HEK293 (cell line): Measurements from ENCODE around the gene SMARCA2.

ENCODE experiments used
- CTCF ChIA-PET: fragments of 350-600 bp; formaldehyde crosslinking; extraction: SDS; loops from one replicate; lab custom pipeline; 2021; ENCODE audit warnings: antibody characterized with exemption; lab: Yijun Ruan, JAX
- POLR2A ChIA-PET: fragments of 300-600 bp; formaldehyde crosslinking; extraction: SDS; loops from one replicate; lab custom pipeline; 2020; ENCODE audit warnings: antibody characterized with exemption, inconsistent platforms; lab: Yijun Ruan, JAX
- H3K27ac ChIP-seq: fragments of 200-500 bp; sonication (Bioruptor generic); 2 replicates; pipeline ENCODE4 v1.5.1; 2014; ENCODE audit warnings: low read depth, low read length, control low read depth, inconsistent platforms; ENCODE audit errors: extremely low read depth
- H3K36me3 ChIP-seq, 2 experiments: fragments of 200-500 bp in 1 of 2; sonication (Bioruptor generic) in 1 of 2; 1 replicate in 1 of 2; 2 replicates in 1 of 2; pipeline ENCODE4 v1.5.1; 2014 to 2017; ENCODE audit warnings: inconsistent platforms in 2 of 2, low read length in 2 of 2; ENCODE audit not compliant: control insufficient read depth in 2 of 2, insufficient read depth in 1 of 2
- H3K4me1 ChIP-seq: fragments of 200-500 bp; sonication (Bioruptor generic); 2 replicates; pipeline ENCODE4 v1.5.1; 2014; ENCODE audit warnings: mild to moderate bottlenecking, low read length, inconsistent platforms; ENCODE audit not compliant: control insufficient read depth, insufficient read depth
- H3K4me3 ChIP-seq: 2 replicates; pipeline ENCODE4 v1.5.1; 2011; ENCODE audit warnings: low read depth, mild to moderate bottlenecking, control low read depth, low read length, moderate library complexity
- H3K9me3 ChIP-seq: fragments of 200-500 bp; sonication (Bioruptor generic); 2 replicates; pipeline ENCODE4 v1.5.1; 2014; ENCODE audit warnings: low read depth, low read length, inconsistent platforms; ENCODE audit not compliant: control insufficient read depth, insufficient read depth
- FEZF1 ChIP-seq: fragments of 450-650 bp; formaldehyde crosslinking; IDR thresholded peaks from 2 replicates; pipeline ENCODE4 v1.5.1; 2016; ENCODE audit warnings: missing biosample characterization, missing genetic modification characterization
- MEIS1 ChIP-seq: sonication (generic); formaldehyde crosslinking; IDR thresholded peaks from 2 replicates; pipeline ENCODE4 v1.8.1; 2022; ENCODE audit warnings: missing genetic modification reagents, mild to moderate bottlenecking, borderline replicate concordance
- OSR2 ChIP-seq: fragments of 450-650 bp; formaldehyde crosslinking; IDR thresholded peaks from 2 replicates; pipeline ENCODE4 v1.5.1; 2016; ENCODE audit warnings: missing biosample characterization, missing genetic modification characterization
- YY1 ChIP-seq: fragments of 450-650 bp; formaldehyde crosslinking; IDR thresholded peaks from 2 replicates; pipeline ENCODE4 v1.5.1; 2018; ENCODE audit warnings: missing biosample characterization, missing genetic modification characterization
- ZBTB1 ChIP-seq: fragments of 450-650 bp; formaldehyde crosslinking; IDR thresholded peaks from 2 replicates; pipeline ENCODE4 v1.5.1; 2016; ENCODE audit warnings: missing biosample characterization, missing genetic modification characterization
- ZBTB21 ChIP-seq: fragments of 450-650 bp; formaldehyde crosslinking; IDR thresholded peaks from 2 replicates; pipeline ENCODE4 v1.5.1; 2017; ENCODE audit warnings: missing biosample characterization, missing genetic modification characterization
- ZIC2 ChIP-seq: fragments of 450-650 bp; formaldehyde crosslinking; IDR thresholded peaks from 2 replicates; pipeline ENCODE4 v1.5.1; 2016; ENCODE audit warnings: missing biosample characterization, missing genetic modification characterization
- ZNF16 ChIP-seq: fragments of 450-650 bp; formaldehyde crosslinking; IDR thresholded peaks from 2 replicates; pipeline ENCODE4 v1.5.1; 2016; ENCODE audit warnings: low read depth, missing biosample characterization, missing genetic modification characterization
- ZNF211 ChIP-seq: fragments of 450-650 bp; formaldehyde crosslinking; IDR thresholded peaks from 2 replicates; pipeline ENCODE4 v1.5.1; 2016; ENCODE audit warnings: low read depth, missing biosample characterization, missing genetic modification characterization
- ZNF223 ChIP-seq: fragments of 450-650 bp; formaldehyde crosslinking; IDR thresholded peaks from 2 replicates; pipeline ENCODE4 v1.5.1; 2016; ENCODE audit warnings: missing biosample characterization, missing genetic modification characterization
- ZNF266 ChIP-seq: fragments of 450-650 bp; formaldehyde crosslinking; IDR thresholded peaks from 2 replicates; pipeline ENCODE4 v1.5.1; 2016; ENCODE audit warnings: missing biosample characterization, missing genetic modification characterization, low read depth
- ZNF324 ChIP-seq: fragments of 450-650 bp; formaldehyde crosslinking; IDR thresholded peaks from 2 replicates; pipeline ENCODE4 v1.5.1; 2016; ENCODE audit warnings: missing biosample characterization, missing genetic modification characterization
- ZNF37A ChIP-seq: fragments of 450-650 bp; IDR thresholded peaks from 2 replicates; pipeline ENCODE4 v1.5.1; 2018; ENCODE audit warnings: missing biosample characterization, missing genetic modification characterization
- ZNF426 ChIP-seq: fragments of 450-650 bp; formaldehyde crosslinking; IDR thresholded peaks from 2 replicates; pipeline ENCODE4 v1.5.1; 2017; ENCODE audit warnings: missing biosample characterization, missing genetic modification characterization, mild to moderate bottlenecking, inconsistent platforms, moderate library complexity
- ZNF585B ChIP-seq: fragments of 450-650 bp; formaldehyde crosslinking; IDR thresholded peaks from 2 replicates; pipeline ENCODE4 v1.5.1; 2016; ENCODE audit warnings: missing biosample characterization, missing genetic modification characterization
- ZNF747 ChIP-seq: fragments of 450-650 bp; formaldehyde crosslinking; IDR thresholded peaks from 2 replicates; pipeline ENCODE4 v1.5.1; 2016; ENCODE audit warnings: missing biosample characterization, missing genetic modification characterization
- TF ChIP-seq, protein P1 (sequence below): fragments of 450-650 bp; formaldehyde crosslinking; IDR thresholded peaks from 2 replicates; pipeline ENCODE4 v1.5.1; 2016; ENCODE audit warnings: missing biosample characterization, missing genetic modification characterization
- TF ChIP-seq, protein P2 (sequence below): fragments of 450-650 bp; formaldehyde crosslinking; IDR thresholded peaks from 2 replicates; pipeline ENCODE4 v1.5.1; 2016; ENCODE audit warnings: missing biosample characterization, missing genetic modification characterization
- TF ChIP-seq, protein P3 (sequence below): fragments of 450-650 bp; IDR thresholded peaks from 2 replicates; pipeline ENCODE4 v1.5.1; 2018; ENCODE audit warnings: missing biosample characterization, missing genetic modification characterization
- TF ChIP-seq, protein P4 (sequence below): IDR thresholded peaks from 2 replicates; pipeline ENCODE4 v1.6.1; 2011; ENCODE audit warnings: mild to moderate bottlenecking, low read depth, low read length, borderline replicate concordance

SMARCA2 gene

DNA sequence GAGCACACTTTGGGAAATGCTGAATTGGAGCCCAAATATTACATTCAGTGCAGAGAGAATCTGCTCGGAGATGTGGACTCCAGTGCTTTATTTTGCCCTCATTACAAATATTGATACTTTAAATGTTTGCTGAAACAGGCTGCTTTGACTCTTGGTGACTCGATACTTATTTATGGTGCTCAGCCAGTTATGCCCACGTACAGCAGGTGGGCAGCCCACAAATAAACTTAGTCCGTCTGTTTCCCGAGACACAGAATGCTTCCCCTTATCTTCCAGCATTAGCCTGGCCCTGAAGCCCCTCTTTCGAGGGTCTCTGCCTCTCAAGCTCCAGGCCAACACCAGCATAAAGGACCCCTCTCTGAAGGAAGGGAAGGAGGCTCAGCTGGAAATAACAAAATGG is 158.7 kb downstream of the SMARCA2 start:
- no peak overlapping the region for H3K27ac ChIP-seq
- POLR2A ChIA-PET = no interaction called here
- TF ChIP-seq ZNF37A (no peak), ZNF585B (no peak), ZNF324 (tag by site-specific recombination) (no peak), ZIC2 (no peak), ZNF426 (tag by site-specific recombination) (no peak), MEIS1 (CRISPR knock-in tag) (no peak)
- TF ChIP-seq, protein P1, sequence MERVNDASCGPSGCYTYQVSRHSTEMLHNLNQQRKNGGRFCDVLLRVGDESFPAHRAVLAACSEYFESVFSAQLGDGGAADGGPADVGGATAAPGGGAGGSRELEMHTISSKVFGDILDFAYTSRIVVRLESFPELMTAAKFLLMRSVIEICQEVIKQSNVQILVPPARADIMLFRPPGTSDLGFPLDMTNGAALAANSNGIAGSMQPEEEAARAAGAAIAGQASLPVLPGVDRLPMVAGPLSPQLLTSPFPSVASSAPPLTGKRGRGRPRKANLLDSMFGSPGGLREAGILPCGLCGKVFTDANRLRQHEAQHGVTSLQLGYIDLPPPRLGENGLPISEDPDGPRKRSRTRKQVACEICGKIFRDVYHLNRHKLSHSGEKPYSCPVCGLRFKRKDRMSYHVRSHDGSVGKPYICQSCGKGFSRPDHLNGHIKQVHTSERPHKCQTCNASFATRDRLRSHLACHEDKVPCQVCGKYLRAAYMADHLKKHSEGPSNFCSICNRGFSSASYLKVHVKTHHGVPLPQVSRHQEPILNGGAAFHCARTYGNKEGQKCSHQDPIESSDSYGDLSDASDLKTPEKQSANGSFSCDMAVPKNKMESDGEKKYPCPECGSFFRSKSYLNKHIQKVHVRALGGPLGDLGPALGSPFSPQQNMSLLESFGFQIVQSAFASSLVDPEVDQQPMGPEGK (tag by site-specific recombination) = no peak
- TF ChIP-seq, protein P2, sequence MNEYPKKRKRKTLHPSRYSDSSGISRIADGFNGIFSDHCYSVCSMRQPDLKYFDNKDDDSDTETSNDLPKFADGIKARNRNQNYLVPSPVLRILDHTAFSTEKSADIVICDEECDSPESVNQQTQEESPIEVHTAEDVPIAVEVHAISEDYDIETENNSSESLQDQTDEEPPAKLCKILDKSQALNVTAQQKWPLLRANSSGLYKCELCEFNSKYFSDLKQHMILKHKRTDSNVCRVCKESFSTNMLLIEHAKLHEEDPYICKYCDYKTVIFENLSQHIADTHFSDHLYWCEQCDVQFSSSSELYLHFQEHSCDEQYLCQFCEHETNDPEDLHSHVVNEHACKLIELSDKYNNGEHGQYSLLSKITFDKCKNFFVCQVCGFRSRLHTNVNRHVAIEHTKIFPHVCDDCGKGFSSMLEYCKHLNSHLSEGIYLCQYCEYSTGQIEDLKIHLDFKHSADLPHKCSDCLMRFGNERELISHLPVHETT (tag by site-specific recombination) = no peak
- TF ChIP-seq, all 188 proteins: peak for 0
- Histone ChIP-seq H3K36me3 (peaks cover 0 to 18% of the 10 kb centered on the region in 2 experiments; a peak in 1 of 3 replicates), H3K9me3 (no peaks in the 10 kb centered on the region), H3K4me3 (no peak overlapping the region), H3K4me1 (no peaks in the 10 kb centered on the region)
- CTCF ChIA-PET = interaction anchor here (0.6 to 1.4 kb wide), 3 partner anchors 8 to 67 kb away, joined by 3 read pairs; no protein-coding TSS in a partner anchor

DNA sequence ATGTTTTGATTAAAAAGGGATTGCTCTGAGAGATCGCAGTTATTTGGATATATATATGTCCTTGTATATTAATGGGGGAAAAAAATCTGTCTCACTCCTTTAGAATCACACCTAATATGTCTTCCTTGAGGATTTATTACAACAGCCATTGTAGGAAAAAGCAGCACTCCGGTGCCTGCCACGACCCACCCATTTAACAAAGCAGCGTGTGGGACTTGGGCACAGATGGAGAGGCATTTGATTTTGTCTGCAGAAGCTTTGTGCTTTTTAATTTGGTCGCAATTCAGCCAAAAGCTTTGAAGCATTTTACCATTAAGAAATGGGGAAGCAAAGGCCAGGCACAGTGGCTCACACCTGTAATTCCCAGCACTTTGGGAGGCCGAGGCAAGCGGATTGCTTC is 159.2 kb downstream of the SMARCA2 start:
- POLR2A ChIA-PET = no interaction called here
- no peak overlapping the region for H3K4me3 ChIP-seq
- TF ChIP-seq ZNF266 (tag by site-specific recombination) = no peak
- TF ChIP-seq ZNF747 = no peak
- TF ChIP-seq ZNF37A = no peak
- no peak for TF ChIP-seq ZBTB21 (tag by site-specific recombination)
- TF ChIP-seq ZBTB1 (tag by site-specific recombination) = no peak
- no peak for TF ChIP-seq FEZF1 (tag by site-specific recombination)
- TF ChIP-seq YY1 (tag by site-specific recombination) = no peak
- no peak for TF ChIP-seq ZNF16 (tag by site-specific recombination)
- TF ChIP-seq, protein P3, sequence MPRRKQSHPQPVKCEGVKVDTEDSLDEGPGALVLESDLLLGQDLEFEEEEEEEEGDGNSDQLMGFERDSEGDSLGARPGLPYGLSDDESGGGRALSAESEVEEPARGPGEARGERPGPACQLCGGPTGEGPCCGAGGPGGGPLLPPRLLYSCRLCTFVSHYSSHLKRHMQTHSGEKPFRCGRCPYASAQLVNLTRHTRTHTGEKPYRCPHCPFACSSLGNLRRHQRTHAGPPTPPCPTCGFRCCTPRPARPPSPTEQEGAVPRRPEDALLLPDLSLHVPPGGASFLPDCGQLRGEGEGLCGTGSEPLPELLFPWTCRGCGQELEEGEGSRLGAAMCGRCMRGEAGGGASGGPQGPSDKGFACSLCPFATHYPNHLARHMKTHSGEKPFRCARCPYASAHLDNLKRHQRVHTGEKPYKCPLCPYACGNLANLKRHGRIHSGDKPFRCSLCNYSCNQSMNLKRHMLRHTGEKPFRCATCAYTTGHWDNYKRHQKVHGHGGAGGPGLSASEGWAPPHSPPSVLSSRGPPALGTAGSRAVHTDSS (tag by site-specific recombination) = no peak
- TF ChIP-seq OSR2 (tag by site-specific recombination) = no peak
- no peak for TF ChIP-seq ZNF211
- TF ChIP-seq, protein P4, sequence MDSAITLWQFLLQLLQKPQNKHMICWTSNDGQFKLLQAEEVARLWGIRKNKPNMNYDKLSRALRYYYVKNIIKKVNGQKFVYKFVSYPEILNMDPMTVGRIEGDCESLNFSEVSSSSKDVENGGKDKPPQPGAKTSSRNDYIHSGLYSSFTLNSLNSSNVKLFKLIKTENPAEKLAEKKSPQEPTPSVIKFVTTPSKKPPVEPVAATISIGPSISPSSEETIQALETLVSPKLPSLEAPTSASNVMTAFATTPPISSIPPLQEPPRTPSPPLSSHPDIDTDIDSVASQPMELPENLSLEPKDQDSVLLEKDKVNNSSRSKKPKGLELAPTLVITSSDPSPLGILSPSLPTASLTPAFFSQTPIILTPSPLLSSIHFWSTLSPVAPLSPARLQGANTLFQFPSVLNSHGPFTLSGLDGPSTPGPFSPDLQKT = no peak
- no peak for TF ChIP-seq ZNF223 (tag by site-specific recombination)
- TF ChIP-seq, all 188 proteins: peak for 0
- Histone ChIP-seq H3K4me1 (no peaks in the 10 kb centered on the region), H3K36me3 (peaks cover 0 to 16% of the 10 kb centered on the region in 2 experiments; a peak in 1 of 3 replicates), H3K9me3 (no peaks in the 10 kb centered on the region), H3K27ac (no peak overlapping the region)
- CTCF ChIA-PET = interaction anchor here (0.6 to 1.4 kb wide), 3 partner anchors 7 to 66 kb away, joined by 3 read pairs; no protein-coding TSS in a partner anchor
